Epithelial cell of esophagus (primary cell): ENCODE measurements around the gene SKI.

ENCODE experiments used
- DNase-seq: peaks from one replicate; pipeline ENCODE4 v3.0.0; 2010; ENCODE audit warnings: low read depth
- H3K4me3 ChIP-seq: 2 replicates; pipeline ENCODE4 v1.5.1; 2011; ENCODE audit warnings: mild to moderate bottlenecking, low read length, control low read depth
- CTCF ChIP-seq: IDR thresholded peaks from 2 replicates; pipeline ENCODE4 v1.5.1; 2011; ENCODE audit warnings: low read depth, mild to moderate bottlenecking, low read length, control low read depth, inconsistent platforms; ENCODE audit not compliant: insufficient read depth; ENCODE audit errors: missing control alignments

Gene SKI

DNA sequence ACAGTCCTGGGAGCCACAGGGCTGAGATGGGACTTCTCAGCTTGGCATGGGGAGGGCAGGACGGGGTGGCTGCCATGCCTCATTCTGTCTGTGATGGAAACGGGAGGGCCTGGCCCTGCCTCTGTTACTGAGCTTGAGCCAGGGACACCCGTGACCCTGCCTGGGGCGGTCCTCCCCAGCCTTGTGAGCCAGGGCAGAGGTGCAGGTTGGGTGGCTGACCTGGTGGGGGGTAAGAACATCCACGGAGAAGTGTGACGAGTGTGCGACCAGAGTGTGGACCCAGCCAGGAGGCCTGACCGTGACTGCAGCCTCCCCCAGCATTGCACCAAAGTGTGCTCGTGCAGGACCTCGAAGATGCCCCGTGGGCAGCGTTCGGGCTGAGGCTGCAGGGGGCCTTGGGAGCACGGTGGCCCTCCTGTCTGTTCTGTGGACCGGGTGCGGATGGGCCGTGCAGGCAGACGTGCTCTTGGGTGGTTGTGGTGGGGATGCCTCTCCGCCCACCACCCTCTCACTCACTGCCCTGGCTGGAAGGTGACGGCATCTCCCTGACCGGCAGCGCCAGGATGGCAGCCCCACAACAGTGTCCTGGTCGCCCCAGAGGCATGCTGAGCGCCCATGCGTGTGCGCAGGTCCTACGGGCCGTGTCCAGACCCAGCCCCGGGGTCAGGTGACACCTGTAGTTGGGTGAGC is 45.4 kb downstream of the SKI start:
- TF ChIP-seq CTCF = no peak
- no peak for DNase-seq
- H3K4me3 ChIP-seq = no peak overlapping the region

GRCh38 chr1:2274231-2274928 is 46.3 kb downstream of the SKI start:
- DNase-seq = no peak
- no peak for TF ChIP-seq CTCF
- H3K4me3 ChIP-seq = no peak overlapping the region

DNA sequence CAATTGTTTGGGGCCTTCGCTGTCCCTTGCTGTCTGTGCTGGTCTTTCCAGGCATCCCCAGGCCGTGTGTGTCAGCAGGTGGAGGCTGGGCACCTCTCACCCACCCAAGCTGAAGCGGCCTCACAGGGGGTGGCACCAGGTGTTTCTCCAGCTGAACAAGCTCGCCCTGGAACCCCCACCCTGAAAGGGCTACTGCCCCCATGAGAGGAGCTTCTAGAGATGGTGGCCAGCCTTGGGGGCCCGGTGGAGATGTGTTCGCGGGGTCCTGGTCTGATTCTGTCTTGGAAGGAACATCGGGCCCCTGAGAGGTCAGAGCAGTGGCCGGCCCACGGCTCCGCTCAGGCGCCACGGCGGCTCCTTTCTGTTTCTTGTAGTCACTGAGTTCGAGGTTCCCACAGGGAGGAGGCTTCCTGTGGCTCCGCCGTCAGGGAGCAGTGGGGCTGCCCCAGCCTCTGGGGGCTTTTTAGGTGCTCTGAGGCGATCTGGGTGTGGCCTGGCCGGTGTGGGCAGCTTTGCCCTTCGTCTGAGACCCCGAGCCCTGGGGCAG is 46.9 kb downstream of the SKI start:
- no peak overlapping the region for H3K4me3 ChIP-seq
- no peak for DNase-seq
- no peak for TF ChIP-seq CTCF

GRCh38 chr1:2275796-2276536 is 47.8 kb downstream of the SKI start:
- no peak for TF ChIP-seq CTCF
- H3K4me3 ChIP-seq = no peak overlapping the region
- peak; percentile 42 for DNase-seq

DNA sequence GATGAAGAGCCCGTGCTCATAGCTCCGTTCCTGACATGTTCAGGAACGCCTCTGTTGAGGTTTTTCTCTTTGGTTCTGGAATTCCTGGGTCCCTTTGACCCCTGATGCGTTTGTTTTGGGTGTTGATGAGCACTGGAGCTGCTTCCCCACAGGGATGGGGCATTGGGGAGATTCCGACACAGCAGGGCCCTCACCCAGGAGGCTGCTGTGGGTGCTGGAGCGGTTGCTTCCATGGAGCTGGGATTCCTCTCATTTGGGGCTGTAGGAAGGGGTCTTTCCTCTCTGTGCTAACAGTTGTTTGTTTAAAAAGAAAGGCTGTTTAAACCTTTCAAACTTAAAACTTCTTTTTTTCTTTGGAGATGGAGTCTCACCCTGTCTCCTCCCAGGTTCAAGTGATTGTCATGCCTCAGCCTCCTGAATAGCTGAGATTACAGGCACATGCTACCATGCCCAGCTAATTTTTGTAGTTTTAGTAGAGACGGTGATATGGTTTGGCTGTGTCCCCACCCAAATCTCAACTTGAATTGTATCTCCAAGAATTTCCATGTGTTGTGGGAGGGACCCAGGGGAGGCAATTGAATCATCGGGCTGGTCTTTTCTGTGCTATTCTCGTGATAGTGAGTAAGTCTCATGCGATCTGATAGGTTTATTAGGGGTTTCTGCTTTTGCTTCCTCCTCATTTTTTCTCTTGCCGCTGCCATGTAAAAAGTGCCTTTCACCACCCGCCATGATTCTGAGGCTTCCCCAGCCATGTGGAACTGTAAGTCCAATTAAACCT is 48.9 kb downstream of the SKI start:
- H3K4me3 ChIP-seq = no peak overlapping the region
- no peak for DNase-seq
- no peak for TF ChIP-seq CTCF

DNA sequence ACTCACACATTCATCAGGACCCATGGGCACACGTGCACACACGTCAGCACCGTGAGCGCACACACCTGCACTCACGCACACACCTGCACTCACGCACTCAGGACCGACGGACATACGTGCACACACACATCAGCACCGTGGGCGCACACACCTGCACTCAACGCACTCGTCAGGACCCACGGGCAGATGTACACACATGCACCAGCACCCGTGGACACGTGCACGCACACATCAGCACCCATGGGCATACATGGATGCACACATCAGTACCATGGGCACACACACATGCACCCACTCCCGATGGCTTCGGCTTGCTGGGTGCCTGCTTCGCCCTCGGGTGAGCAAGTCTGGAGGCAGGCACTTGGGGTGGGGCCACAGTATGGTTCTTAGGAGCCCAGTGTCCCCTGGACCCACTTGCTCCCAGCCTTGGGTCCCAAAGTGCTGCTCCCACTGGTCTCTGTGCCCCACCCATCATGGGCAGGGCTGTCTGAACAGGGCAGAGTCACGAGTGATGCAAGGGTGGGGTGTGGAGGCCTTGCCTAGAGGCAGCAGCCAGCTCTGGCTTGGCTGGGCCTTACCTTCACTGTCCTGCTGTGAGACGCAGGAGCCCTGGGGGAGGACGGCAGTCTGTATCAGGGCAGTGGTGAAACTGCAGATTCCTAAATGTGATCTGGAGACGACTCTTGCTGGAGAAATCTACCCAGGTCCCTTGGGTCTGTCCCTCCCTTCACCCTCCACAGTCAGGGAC is 49.8 kb downstream of the SKI start:
- TF ChIP-seq CTCF = no peak
- DNase-seq = peak; percentile 59
- no peak overlapping the region for H3K4me3 ChIP-seq
